OCI-LY7 (cell line): Measurements from ENCODE around the gene CREG2.

Experiments used
- EZH2phosphoT487 ChIP-seq: fragments of 200-600 bp; sonication (generic); IDR thresholded peaks from 2 replicates; pipeline ENCODE4 v1.6.1; 2018; ENCODE audit warnings: low read depth, borderline replicate concordance, mild to moderate bottlenecking, mixed run types, antibody characterized with exemption, low read length, moderate library complexity, mixed read lengths
- TF ChIP-seq, protein P1 (sequence below): fragments of 200-600 bp; sonication (generic); conservative IDR thresholded peaks from 2 replicates; pipeline ENCODE4 v1.5.1; 2014; ENCODE audit warnings: mild to moderate bottlenecking, antibody characterized with exemption, low read length, moderate library complexity, mixed read lengths

DNA sequence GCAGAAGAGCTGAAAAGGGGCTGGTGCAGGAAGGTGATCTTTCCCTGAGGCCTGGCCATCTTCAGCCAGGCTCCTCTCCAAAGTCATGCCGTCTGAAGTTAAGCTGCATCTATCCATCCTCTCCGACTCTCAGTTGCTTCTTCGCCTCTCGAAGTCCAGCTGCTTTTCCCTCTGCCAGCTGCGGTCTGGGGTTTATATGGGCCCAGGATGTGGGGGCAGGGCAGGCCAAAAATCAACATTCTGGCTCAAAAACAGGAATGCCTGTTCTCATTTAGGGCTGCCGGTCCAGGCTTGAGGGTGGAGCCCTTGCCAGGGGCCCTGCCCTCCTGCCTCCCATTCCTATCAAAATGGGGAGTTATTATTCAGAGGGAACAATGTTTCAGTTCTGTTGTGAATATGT is 31.2 kb downstream of the CREG2 start:
- TF ChIP-seq, protein P1, sequence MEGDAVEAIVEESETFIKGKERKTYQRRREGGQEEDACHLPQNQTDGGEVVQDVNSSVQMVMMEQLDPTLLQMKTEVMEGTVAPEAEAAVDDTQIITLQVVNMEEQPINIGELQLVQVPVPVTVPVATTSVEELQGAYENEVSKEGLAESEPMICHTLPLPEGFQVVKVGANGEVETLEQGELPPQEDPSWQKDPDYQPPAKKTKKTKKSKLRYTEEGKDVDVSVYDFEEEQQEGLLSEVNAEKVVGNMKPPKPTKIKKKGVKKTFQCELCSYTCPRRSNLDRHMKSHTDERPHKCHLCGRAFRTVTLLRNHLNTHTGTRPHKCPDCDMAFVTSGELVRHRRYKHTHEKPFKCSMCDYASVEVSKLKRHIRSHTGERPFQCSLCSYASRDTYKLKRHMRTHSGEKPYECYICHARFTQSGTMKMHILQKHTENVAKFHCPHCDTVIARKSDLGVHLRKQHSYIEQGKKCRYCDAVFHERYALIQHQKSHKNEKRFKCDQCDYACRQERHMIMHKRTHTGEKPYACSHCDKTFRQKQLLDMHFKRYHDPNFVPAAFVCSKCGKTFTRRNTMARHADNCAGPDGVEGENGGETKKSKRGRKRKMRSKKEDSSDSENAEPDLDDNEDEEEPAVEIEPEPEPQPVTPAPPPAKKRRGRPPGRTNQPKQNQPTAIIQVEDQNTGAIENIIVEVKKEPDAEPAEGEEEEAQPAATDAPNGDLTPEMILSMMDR, result no peak
- TF ChIP-seq EZH2phosphoT487, result no peak
